Parathyroid adenoma (tissue), 2 donors: Measurements from ENCODE around the gene OR2AG1.
"Not testable (repeated sequence)": the region's sequence is repeated elsewhere in the genome, so short reads cannot be mapped to it uniquely, and the experiment has no call there.

Source experiments
- H2AFZ ChIP-seq: fragments of 300-600 bp; sonication (generic); one replicate; pipeline ENCODE4 v1.7.0; 2017; ENCODE audit warnings: antibody characterized with exemption, mild to moderate bottlenecking
- H3K27ac ChIP-seq: fragments of 300-600 bp; sonication (generic); one replicate; pipeline ENCODE4 v1.7.0; 2017
- H3K27me3 ChIP-seq: fragments of 300-600 bp; sonication (generic); one replicate; pipeline ENCODE4 v1.7.0; 2017; ENCODE audit warnings: low read length; ENCODE audit not compliant: control insufficient read depth, insufficient read depth
- H3K36me3 ChIP-seq: fragments of 300-600 bp; sonication (generic); one replicate; pipeline ENCODE4 v1.7.0; 2017; ENCODE audit warnings: low read length; ENCODE audit not compliant: control insufficient read depth, insufficient read depth
- H3K4me1 ChIP-seq: fragments of 300-600 bp; sonication (generic); one replicate; pipeline ENCODE4 v1.7.0; 2017; ENCODE audit warnings: control low read depth
- H3K4me2 ChIP-seq: fragments of 300-600 bp; sonication (generic); one replicate; pipeline ENCODE4 v1.7.0; 2017; ENCODE audit warnings: low read length
- H3K4me3 ChIP-seq: fragments of 300-600 bp; sonication (generic); one replicate; pipeline ENCODE4 v1.7.0; 2017; ENCODE audit warnings: low read depth, low read length
- H3K79me2 ChIP-seq: fragments of 300-600 bp; sonication (generic); one replicate; pipeline ENCODE4 v1.7.0; 2017; ENCODE audit warnings: control low read depth
- H3K9ac ChIP-seq: fragments of 300-600 bp; sonication (generic); one replicate; pipeline ENCODE4 v1.7.0; 2017; ENCODE audit warnings: mild to moderate bottlenecking
- H3K9me3 ChIP-seq: fragments of 300-600 bp; sonication (generic); one replicate; pipeline ENCODE4 v1.7.0; 2017; ENCODE audit warnings: low read length; ENCODE audit not compliant: control insufficient read depth
- CTCF ChIP-seq: fragments of 300-600 bp; sonication (generic); IDR thresholded peaks from one replicate; pipeline ENCODE4 v1.7.0; 2017; ENCODE audit warnings: antibody characterized with exemption, mild to moderate bottlenecking
- donor health status: primary hyperparathyroidism.

The OR2AG1 gene

GRCh38 chr11:6778518-6778917 is 4.3 kb upstream of the OR2AG1 start:
- no peak overlapping the region for H3K4me3 ChIP-seq
- H3K36me3 ChIP-seq = no peaks in the 10 kb centered on the region
- TF ChIP-seq CTCF = no peak
- H3K4me2 ChIP-seq = no peak overlapping the region
- no peak overlapping the region for H3K27ac ChIP-seq
- H3K9me3 ChIP-seq = no peaks in the 10 kb centered on the region
- no peaks in the 10 kb centered on the region for H3K27me3 ChIP-seq
- H3K4me1 ChIP-seq = no peaks in the 10 kb centered on the region
- H3K9ac ChIP-seq = no peak overlapping the region
- no peaks in the 10 kb centered on the region for H3K79me2 ChIP-seq
- H2AFZ ChIP-seq = no peak overlapping the region

- no peak for TF ChIP-seq CTCF
- H3K27ac ChIP-seq = no peak overlapping the region
- H3K4me1 ChIP-seq = no peaks in the 10 kb centered on the region
- no peaks in the 10 kb centered on the region for H3K27me3 ChIP-seq
- H3K9ac ChIP-seq = no peak overlapping the region
- H3K36me3 ChIP-seq = no peaks in the 10 kb centered on the region
- no peak overlapping the region for H2AFZ ChIP-seq
- no peak overlapping the region for H3K4me3 ChIP-seq
- no peaks in the 10 kb centered on the region for H3K9me3 ChIP-seq
- no peaks in the 10 kb centered on the region for H3K79me2 ChIP-seq
- no peak overlapping the region for H3K4me2 ChIP-seq
These were observed 2.0 kb upstream of the OR2AG1 start for GRCh38 chr11:6780829-6781228.

GRCh38 chr11:6790546-6790945 is 7.7 kb downstream of the OR2AG1 start:
- Histone ChIP-seq H3K27me3 (no peaks in the 10 kb centered on the region), H3K79me2 (no peaks in the 10 kb centered on the region), H3K27ac (no peak overlapping the region), H3K9ac (no peak overlapping the region), H3K4me1 (no peaks in the 10 kb centered on the region), H3K9me3 (no peaks in the 10 kb centered on the region), H3K4me3 (no peak overlapping the region), H3K36me3 (no peaks in the 10 kb centered on the region), H3K4me2 (no peak overlapping the region), H2AFZ (no peak overlapping the region)
- TF ChIP-seq CTCF = no peak

GRCh38 chr11:6794639-6795038 is 11.8 kb downstream of the OR2AG1 start:
- no peaks in the 10 kb centered on the region for H3K4me1 ChIP-seq
- no peak overlapping the region for H3K9ac ChIP-seq
- H3K36me3 ChIP-seq = no peaks in the 10 kb centered on the region
- H3K79me2 ChIP-seq = no peaks in the 10 kb centered on the region
- TF ChIP-seq CTCF = no peak
- no peak overlapping the region for H3K4me3 ChIP-seq
- H3K9me3 ChIP-seq = no peaks in the 10 kb centered on the region
- H3K27me3 ChIP-seq = no peaks in the 10 kb centered on the region
- no peak overlapping the region for H2AFZ ChIP-seq
- no peak overlapping the region for H3K27ac ChIP-seq
- H3K4me2 ChIP-seq = no peak overlapping the region

GRCh38 chr11:6799402-6799801 is 16.6 kb downstream of the OR2AG1 start, which contains the start of gene OR6A2:
OR6A2 (minus strand) TSS chr11:6799689; CDS start chr11:6795708, 3,981 bp downstream.
- Histone ChIP-seq H3K9me3 (no peaks in the 10 kb centered on the region), H3K36me3 (no peaks in the 10 kb centered on the region), H3K27me3 (no peaks in the 10 kb centered on the region), H3K79me2 (no peaks in the 10 kb centered on the region), H3K4me1 (no peaks in the 10 kb centered on the region), H3K4me2 (no peak within 1 kb of the TSS), H3K27ac (no peak within 1 kb of the TSS), H3K9ac (no peak within 1 kb of the TSS), H3K4me3 (no peak within 1 kb of the TSS), H2AFZ (no peak within 1 kb of the TSS)
- no peak for TF ChIP-seq CTCF

GRCh38 chr11:6801075-6801474 is 18.3 kb downstream of the OR2AG1 start:
- H3K79me2 ChIP-seq, H3K27me3 ChIP-seq, H3K4me3 ChIP-seq, H3K4me2 ChIP-seq, H3K27ac ChIP-seq, H3K9me3 ChIP-seq, H3K4me1 ChIP-seq, H3K36me3 ChIP-seq, H3K9ac ChIP-seq, H2AFZ ChIP-seq: not testable (repeated sequence)
